HG03039 (cell line): Measurements from ENCODE around the gene ALDH1A2.
"Not testable (repeated sequence)": the region's sequence is repeated elsewhere in the genome, so short reads cannot be mapped to it uniquely, and the experiment has no call there.

Experiments used
- ATAC-seq: cut with Tn5 transposase; IDR thresholded peaks from one replicate; pipeline ENCODE4 v1.9.1; 2021; ENCODE audit warnings: mild to moderate bottlenecking, moderate library complexity; ENCODE audit not compliant: unreplicated experiment

The ALDH1A2 gene

DNA sequence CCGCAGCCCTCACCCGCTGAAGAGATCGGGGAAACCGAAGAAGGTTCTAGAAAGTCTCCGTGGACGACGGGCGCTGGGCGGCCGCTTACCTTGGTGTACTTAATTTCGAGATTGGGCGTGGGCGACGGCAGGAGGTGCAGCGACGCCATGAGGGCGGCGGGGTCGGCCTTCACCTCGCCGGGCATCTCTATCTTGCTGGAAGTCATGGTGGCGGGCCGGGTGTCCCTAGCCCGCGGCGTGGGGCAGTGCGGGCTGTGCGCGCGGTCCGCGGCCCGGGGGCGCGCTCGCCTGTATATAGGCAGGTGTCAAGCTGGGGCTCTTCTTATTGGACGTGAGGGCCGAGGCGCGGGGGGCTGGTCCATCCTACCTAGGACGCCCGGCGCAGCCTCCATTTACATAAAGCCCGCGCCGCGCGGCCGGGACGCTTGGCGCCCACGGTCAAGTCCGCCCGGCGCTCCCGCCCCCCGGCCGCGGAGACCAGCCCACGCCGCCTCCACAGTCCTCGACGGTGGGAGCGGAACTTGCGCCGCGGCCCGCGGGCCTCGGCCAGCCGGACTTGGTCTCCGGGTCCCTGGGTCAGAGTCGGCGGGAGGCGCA is at the start of gene ALDH1A2:
TSS of gene ALDH1A2 (minus strand) at position 267 of the 597 bp plus-strand sequence. CDS start at position 206, 61 bp downstream.
- ATAC-seq, result no peak

DNA sequence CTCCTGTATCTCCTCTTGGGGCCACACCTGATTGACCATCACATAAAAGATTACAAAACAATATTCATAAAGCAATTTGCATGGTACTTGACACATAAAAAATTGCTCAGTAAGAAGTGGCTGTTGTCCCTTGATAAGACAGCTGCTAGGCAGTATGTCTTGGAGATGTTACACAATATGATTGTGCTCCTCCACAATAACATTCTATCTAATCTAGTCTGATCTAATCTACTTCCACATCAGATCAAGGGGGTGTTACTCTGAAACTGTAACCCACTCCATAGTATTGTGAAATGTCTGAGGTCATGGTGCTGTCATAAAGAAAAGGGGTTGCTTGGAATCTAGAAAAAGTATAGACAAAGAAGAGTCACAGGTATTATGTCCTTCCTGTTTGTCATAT is 49.3 kb upstream of the ALDH1A2 start:
- ATAC-seq, result no peak

DNA sequence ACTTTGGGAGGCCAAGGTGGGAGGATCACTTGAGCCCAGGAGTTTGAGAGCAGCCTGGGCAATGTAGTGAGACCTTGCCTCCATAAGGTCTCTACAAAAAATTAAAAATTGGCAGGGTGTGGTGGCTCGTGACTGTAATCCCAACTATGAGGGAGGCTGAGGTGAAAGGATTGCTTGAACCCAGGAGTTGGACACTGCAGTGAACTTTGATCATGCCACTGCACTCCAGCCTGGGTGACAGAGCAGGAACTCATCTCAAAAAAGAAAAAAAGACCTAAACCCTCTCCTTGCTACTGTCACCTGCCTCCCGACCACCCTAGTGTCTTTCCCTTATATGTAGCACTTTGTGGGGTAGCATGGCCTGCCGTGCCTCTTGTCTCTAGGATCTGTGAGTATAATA is 48.9 kb upstream of the ALDH1A2 start:
- ATAC-seq, result no peak

DNA sequence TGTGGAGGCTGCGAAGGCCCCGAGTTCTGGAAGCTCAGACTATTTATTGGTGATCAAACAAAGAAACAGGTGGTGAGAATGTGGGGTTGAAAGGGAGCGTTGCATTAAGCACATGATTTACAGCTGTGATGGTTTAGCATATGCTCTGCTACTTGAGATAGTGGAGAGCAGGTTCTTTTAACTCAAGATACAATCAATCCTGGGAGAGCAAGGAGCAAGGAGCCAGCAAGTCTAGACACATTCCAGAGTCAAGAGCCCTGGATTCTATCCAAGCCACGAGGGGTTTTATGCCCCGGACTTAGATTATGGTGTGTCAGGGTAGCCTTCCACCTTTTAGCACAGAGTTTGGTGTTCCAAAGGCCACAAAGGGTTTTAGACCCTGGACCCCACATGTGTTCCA is 47.8 kb upstream of the ALDH1A2 start:
- ATAC-seq, result not testable (repeated sequence)

DNA sequence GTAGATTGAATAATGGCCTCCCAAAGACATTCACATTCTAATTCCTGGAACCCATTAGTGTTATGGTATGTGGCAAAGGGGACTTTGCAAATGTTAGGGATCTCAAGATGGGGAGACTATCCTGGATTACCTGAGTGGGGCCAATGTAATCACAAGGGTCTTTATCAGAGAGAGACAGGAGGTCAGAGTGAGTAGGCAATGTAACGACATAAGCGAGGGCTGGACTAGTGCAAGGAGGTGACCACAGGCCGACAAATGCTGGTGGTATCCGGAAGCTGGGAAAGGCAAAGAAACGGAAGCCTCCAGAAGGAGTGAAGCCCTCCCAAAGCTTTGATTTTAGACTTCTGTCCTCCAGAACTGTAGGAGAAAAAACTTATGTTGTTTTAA is 46.2 kb upstream of the ALDH1A2 start:
- ATAC-seq, result no peak

DNA sequence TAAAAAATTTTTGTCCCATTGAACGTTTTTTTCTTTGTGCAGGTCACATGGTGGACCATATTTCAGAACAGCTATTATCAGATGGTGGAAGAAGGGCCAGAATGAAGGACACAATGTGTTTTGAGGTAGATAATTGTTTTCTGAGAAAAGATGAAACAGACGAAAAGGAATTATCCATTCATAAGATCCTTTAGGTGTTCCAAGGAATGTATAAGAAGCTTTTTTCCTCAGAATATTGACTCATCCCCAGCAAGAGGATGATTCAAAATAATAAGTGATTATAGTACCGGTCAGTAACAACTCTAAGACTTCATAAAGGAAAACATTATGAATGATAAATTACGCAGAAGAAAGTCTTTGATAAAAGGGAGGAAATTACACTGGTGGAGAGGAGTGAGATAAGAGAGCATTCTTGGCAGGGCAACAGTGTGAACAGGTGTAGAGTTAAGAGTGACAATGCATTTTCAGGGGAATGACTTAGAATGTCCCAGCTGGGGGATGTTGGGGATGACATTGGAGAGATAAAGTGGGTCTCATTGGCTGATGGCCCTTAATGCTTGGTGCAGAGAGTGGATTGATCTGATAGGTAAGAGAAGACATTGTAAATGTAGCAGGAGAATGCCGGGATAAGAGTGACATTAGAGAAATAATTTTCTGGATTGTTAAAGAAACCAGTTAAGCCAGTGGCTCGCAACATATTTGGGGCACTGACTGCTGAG is 45.6 kb upstream of the ALDH1A2 start:
- ATAC-seq, result no peak

DNA sequence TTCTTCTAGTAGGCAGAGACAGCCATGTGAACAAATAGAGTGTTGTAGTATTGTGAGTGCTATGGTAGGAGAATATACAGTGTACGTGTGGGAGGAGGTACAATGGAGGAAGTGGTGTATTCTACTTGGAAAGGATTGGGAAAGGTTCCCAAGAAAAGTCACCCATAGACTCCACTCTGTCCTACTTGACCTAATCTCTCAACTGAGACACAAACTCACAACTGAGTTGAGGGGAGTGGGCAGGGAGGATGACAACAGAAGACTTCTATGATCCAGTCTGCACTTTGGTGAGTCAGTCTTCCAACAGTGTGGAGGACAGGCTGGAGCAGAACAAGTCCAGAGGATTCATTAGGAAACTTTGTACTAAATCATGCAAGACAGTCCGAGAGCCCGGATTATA is 43.9 kb upstream of the ALDH1A2 start:
- ATAC-seq, result no peak

DNA sequence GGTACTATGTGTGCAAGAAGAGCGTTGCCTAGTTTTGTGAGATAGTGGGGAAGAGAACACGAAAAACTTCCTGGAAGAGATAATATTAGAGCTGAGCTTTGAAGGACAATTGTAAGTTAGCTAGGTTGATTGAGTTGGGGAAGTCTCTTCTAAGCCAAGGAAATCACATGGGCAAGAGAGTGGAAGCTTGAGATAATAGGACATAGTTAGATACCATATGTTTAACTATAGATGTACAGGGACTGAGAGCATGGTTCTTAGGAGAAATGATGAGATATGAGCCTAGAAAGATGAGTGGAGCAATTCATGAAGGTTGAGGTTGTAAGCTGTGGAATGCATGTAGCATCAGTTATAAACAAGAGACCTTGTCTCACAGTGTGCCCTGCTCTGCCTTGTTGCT is 42.6 kb upstream of the ALDH1A2 start:
- ATAC-seq, result no peak

DNA sequence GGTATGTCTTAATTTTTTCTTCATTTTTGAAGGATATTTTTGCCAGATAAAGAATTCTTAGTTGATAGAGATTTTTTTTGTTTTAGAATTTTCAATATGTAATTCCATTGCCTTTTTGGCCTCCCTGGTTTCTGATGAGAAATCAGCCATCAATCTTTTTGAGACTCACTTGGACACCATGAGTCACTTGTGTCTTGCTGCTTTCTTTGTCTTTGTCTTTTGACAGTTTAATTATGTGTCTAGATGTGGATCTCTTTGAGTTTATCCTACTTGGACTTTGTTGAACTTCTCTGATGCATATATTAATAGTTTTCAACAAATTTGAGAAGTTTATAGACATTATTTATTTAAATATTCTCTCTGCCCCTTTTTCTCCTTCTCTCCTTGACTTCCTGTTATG is 38.0 kb upstream of the ALDH1A2 start:
- ATAC-seq, result no peak

DNA sequence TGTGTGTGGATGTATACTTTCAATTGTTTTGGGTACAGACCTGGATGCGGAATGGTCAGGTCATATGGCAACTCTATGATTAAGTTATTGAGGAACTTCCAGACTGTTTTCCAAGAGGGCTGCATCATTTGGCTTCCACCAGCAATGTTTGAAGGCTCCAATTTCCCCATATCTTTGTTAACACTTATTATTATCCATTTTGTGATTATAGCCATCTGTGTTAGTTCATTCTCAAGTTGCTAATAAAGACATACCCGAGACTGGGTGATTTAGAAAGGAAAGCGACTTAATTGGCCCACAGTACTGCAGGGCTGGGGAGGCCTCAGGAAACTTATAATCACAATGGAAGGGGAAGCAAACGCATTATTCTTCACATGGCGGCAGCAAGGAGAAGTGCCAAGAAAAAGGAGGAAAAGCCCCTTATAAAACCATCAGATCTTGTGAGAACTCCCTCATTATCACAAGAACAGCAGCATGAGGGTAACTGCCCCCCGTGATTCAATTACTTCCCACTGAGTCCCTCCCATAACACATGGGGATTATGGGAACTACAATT is 31.1 kb upstream of the ALDH1A2 start:
- ATAC-seq, result no peak

DNA sequence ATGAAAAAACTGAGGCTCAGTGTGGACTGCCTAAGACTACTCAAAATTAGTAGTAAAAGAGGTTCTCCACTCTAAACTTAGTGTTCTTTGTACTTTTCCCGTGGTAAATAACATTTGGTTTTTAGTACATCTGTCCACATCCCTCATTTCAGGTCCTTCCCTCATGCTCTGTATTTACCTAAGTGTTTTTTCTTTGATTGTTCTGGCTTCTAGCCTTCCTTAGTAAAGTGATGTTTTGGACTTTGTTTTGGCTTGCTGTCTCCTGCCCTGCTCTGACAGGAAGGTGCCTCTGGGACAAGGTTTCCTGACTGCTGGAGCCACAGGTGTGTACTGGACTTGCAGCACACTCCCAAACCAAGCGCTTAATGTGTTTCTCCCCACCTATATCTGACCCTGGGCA is 29.9 kb upstream of the ALDH1A2 start:
- no peak for ATAC-seq

DNA sequence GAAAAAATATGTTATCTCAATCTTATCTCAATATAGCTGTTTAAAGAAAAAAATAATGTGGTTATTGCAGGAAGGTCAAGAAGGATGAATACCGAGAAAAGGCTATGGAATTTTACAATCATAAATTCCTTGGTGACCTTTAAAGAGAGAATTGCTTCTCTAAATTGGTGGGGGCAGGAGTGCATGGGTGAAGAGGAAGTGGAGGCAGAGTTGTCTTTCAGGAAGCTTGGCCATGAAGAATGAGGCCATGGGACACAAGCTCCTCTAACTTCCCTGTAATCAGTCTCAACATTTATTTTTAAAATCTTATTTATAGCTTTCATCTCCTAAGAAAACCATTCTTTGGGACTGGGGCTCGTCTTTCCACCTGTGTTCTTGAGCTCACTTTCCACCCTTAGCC is 22.4 kb upstream of the ALDH1A2 start:
- ATAC-seq, result no peak

DNA sequence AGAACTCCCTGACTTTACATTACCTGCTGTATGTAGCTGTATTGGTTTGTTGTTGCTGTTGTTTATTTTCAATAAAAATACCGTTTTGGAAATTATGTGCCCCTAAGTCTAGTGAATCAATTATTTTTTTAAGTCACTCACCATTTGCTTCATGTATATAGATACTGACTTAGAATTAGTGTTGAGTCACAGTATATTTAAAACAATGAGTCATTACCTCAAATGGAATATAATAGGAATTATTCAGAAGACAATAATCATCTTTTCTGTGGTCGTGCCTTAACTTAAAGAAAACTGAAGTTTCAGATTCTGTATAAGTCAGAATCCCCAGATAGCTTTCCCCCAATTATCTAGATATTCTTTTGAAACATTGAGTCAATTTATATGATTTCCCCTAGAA is 21.0 kb upstream of the ALDH1A2 start:
- no peak for ATAC-seq

DNA sequence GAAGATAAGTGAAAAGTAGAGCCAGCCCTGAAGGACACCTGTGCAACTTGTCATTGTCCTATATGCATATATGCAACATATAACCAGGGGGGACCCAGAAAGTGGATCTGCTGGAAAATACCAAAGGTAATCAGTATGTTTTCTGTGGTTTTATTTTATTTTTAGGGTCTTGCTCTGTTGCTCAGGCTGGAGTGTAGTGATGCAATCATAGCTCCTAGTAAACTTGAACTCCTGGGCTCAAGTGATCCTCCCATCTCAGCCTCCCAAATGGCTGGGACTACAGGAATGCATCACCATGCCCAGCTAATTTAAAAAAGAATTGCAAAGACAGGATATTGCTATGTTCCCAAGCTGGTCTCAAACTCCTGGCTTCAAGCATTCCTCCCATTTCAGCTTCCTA is 18.0 kb upstream of the ALDH1A2 start:
- no peak for ATAC-seq

DNA sequence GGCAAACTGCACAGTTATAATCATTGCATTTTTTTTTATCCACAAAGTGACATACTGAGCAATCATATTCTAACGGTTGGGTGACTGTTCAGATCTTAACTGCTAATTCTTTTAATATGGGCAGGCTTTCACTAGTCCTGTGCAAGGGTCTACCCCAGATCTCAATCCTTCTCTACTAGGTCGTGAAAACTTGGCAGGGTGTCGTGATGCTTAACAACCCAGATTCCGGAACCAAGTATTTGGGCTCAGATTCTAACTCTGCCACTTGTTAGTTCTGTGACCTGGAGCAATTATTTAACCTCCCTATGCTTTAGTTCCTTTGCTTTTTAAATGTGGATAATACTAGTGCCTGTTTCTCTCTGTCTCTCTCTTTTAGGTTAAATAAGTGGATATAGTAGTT is 16.4 kb upstream of the ALDH1A2 start:
- no peak for ATAC-seq

DNA sequence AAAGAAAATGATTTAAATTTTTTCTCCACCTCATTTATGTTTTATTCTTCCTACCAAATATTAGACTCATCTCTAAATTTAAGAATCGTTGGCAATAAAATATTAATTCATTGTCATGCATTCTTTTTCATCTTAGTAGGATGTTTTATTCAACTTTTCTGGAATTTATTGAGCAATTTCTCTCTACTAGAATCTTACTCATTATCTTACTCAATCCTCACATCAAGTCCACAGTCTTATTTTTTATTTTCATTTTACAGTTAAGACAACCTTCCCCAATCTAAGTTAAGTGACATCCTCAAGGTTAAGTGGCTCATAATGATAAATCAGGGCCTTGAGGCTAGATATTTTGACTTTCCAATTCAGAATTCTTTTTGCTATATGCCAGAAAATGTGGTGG is 15.9 kb upstream of the ALDH1A2 start:
- ATAC-seq, result no peak

DNA sequence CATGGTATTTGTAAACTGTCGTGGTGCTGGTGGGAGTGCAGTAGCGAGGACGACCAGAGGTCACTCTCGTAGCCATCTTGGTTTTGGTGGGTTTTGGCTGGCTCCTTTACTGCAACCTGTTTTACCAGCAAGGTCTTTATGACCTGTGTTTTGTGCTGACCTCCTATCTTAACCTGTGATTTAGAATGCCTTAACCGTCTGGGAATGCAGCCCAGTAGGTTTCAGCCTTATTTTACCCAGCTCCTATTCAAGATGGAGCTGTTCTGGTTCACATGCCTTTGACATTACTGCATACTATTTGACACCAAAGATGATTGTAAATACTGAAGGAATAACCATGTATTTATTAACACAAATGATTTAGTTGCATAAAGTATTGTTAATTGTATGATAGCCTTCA is 15.4 kb upstream of the ALDH1A2 start:
- not testable (repeated sequence) for ATAC-seq

DNA sequence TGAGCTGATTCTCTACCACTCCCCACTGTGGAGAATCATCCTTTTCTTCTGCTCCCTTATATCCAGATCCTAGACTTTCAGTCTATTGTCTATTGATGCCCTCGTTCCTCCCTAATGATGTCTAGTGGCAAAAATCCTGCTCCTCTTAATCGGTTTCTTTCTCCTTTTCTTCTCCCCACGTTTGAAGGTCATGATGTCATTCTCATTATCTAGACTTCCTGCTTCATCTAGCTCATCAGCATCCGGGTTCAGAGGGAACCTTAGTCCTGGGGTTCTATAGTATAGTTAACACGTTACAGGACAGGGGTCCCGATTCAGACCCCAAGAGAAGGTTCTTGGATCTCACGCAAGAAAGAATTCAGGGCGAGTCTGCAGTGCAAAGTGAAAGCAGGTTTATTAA is 14.9 kb upstream of the ALDH1A2 start:
- ATAC-seq, result no peak

DNA sequence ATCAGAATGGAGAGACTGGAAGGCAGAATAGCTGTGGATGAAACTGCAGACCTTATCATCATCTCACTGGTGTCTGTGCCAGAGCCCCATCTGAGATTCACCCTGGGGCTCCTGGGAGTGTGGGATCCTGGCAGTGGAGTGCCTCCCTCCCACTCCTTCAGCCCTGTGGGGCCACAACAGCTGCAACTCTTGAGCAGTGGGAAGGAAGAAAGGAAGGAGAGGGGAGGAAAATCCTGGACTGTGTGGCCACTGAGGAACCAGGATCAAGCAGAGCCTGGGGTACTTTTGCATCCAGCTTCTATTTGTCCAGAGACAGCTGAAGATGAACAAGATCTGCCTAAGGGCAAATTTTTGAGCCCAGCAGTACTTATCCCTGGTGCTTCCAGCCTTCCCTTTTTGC is 13.1 kb upstream of the ALDH1A2 start:
- ATAC-seq, result no peak

DNA sequence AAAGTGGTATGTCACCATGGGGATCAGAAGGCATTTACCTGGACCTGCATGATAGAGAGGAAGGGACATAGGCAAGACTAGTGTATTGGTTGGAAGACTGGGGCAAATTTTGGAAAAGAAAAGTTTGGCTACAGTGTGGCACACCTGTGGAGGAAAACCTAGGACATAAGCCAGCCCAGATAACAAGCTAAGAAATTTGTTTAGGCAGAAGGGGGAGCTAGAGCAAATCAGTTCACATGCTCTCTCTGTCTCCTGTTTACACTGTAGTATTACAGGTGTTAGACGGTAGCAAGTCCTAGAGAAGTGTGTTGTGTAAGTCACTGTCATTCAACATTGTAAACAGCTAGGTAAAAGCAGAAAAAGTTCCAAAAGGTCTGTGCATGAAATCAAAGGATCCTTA is 11.9 kb upstream of the ALDH1A2 start:
- no peak for ATAC-seq

DNA sequence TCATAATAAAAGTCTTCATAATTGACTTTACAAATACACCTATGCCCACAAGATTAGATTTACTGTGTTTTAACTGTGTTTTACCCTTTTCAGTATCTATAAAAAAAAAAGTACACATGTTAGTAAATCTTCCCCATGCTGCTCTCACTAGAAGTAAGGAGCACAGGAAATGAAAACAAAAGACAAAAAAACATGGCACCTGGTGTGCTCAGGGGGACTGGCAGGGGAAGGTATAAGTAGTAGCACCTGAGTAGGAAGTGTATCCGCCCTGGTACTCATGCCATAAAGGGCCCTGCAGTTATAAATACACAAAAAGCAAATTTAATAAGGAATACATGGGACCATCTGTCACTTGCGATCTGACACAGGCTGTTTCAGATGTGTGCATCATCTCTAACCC is 8.9 kb upstream of the ALDH1A2 start:
- no peak for ATAC-seq

DNA sequence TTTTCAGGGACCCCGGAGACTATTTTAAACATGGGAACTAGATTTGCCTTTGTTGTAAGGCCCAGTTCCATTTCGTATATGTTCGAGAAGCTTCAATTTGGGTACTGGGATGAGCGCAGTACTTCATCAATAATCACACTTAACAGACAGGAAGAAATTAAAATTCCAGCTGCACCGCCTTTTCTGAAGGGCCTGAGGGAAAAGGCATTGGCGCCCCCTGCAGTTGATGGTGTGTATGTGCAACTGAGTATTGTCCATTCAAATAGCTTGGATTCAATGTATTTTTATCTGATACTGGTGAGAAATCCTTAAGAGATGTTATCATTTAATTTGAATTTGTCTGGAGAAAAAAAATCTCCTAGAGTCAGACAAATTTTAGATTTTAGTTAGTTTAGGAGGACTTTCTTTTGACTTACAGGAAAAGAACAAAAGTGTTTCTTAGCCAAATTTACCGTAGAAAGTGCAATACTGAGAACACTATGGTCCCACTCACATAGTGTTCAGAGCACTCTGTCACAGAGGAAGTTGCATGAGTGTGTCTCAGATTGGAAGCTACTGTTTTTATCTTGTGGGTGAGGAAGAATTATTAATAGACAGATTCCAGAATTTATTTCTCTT is 5.4 kb upstream of the ALDH1A2 start:
- ATAC-seq, result no peak
